AG04450 (cell line): ENCODE results near the gene PIWIL1. TPM values are rescaled to one million over a fixed set of nuclear protein-coding genes. Genes with fewer than 3 reads are reported as not detected.

Experiments
- CTCF ChIA-PET: fragments of 300-600, 350-600 bp; formaldehyde crosslinking; extraction: SDS; loops from one replicate; lab custom pipeline; 2022; ENCODE audit warnings: antibody characterized with exemption, inconsistent platforms; lab: Charles Lee
- POLR2A ChIA-PET: fragments of 350-600 bp; formaldehyde crosslinking; extraction: SDS; loops from one replicate; lab custom pipeline; 2021; ENCODE audit warnings: antibody characterized with exemption, inconsistent platforms; lab: Yijun Ruan, JAX
- DNase-seq: peaks from one replicate; pipeline ENCODE4 v3.0.0-alpha.2; 2011; ENCODE audit warnings: low read depth, low spot score
- H3K27ac ChIP-seq: one replicate; pipeline ENCODE4 v1.5.1; 2012; ENCODE audit warnings: low read depth, low read length, control low read depth
- H3K27me3 ChIP-seq: one replicate; pipeline ENCODE4 v1.6.0; 2012; ENCODE audit warnings: low read length; ENCODE audit not compliant: control insufficient read depth, insufficient read depth
- H3K4me3 ChIP-seq: 2 replicates; pipeline ENCODE4 v1.5.1; 2011; ENCODE audit warnings: mild to moderate bottlenecking, low read depth, low read length, control low read depth
- H3K9me3 ChIP-seq: 2 replicates; pipeline ENCODE4 v1.5.1; 2012; ENCODE audit warnings: low read length; ENCODE audit not compliant: control insufficient read depth, insufficient read depth
- polyA plus RNA-seq: library from polyadenylated mRNA; depleted of rRNA; stranded (reverse); fragments of >200 nt; gene quantifications from 2 replicates; pipeline ENCODE4 v1.2.3, GENCODE V29; 2011
- TF ChIP-seq, protein P1 (sequence below): IDR thresholded peaks from 2 replicates; pipeline ENCODE4 v1.5.1; 2011; ENCODE audit warnings: low read depth, low read length, control low read depth, inconsistent platforms

The PIWIL1 gene
- polyA plus RNA-seq, 1 experiment = not detected

DNA sequence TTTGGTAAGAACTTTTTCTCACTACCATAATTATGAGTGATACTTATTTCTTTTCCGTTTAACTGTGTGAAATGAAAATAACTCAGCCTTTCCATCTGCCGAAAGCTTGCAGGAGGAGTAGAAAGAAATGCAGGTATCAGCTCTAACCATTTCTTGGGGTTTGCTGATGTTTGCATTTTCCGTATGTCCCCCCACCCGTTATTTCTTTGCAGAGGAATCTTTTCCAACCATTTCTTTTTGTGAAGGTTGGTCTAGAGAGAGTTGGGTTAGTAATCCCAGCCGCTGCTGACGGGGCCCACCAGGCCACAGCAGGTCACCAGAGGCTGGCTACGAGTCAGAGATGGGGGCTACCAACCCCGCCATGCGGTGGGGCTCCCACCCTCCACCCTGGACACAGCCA is 7.0 kb upstream of the PIWIL1 start:
- Histone ChIP-seq H3K9me3 (peaks cover 34% of the 10 kb centered on the region), H3K27ac (no peak overlapping the region), H3K27me3 (no peaks in the 10 kb centered on the region), H3K4me3 (no peak overlapping the region)
- DNase-seq = no peak
- CTCF ChIA-PET = no interaction called here
- POLR2A ChIA-PET = no interaction called here
- TF ChIP-seq, protein P1, sequence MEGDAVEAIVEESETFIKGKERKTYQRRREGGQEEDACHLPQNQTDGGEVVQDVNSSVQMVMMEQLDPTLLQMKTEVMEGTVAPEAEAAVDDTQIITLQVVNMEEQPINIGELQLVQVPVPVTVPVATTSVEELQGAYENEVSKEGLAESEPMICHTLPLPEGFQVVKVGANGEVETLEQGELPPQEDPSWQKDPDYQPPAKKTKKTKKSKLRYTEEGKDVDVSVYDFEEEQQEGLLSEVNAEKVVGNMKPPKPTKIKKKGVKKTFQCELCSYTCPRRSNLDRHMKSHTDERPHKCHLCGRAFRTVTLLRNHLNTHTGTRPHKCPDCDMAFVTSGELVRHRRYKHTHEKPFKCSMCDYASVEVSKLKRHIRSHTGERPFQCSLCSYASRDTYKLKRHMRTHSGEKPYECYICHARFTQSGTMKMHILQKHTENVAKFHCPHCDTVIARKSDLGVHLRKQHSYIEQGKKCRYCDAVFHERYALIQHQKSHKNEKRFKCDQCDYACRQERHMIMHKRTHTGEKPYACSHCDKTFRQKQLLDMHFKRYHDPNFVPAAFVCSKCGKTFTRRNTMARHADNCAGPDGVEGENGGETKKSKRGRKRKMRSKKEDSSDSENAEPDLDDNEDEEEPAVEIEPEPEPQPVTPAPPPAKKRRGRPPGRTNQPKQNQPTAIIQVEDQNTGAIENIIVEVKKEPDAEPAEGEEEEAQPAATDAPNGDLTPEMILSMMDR = no peak

DNA sequence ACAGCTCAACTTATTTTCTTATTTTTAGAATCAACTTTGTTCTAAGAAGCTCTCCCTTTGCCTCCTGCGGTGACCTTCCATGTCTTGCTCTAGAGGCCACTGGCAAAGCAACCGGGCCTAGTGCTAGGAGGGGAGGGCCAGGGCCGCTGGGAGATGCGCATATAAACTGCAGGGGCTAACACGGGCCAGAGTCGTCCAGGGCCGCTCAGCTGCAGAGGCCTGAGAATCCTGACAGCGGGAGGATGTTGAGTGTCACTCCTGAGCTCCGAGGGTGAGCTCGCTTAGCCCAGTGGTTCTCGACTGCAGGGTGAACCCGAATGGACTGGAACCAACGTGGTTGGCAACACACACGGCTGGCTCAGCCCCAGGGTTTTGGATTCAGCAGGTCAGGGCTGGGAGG is 6.5 kb upstream of the PIWIL1 start:
- no peak for DNase-seq
- H3K27me3 ChIP-seq = no peaks in the 10 kb centered on the region
- ChIA-PET POLR2A (no interaction called here), CTCF (no interaction called here)
- TF ChIP-seq, protein P1 = no peak
- H3K27ac ChIP-seq = no peak overlapping the region
- H3K9me3 ChIP-seq = peaks cover 38% of the 10 kb centered on the region
- no peak overlapping the region for H3K4me3 ChIP-seq

DNA sequence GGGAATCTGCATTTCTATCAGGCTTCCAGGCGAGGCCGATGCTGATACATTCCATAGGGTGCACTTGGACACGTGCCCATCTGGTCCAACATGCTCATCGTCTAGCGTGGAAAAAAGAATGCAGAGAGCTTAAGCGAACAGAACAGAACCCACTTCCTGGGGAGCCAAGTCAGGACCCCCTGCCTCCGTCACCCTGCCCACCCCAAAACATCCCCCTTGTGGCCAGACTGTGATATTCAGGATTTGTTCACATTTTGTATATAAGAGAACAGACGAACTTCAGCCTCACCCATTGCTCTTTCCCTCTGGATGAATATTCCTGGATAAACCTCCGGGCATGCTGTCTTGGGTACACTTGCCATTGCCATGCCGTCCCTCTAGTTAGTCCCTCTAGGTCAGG is 4.3 kb upstream of the PIWIL1 start:
- DNase-seq = no peak
- CTCF ChIA-PET = no interaction called here
- no peak overlapping the region for H3K27ac ChIP-seq
- no peaks in the 10 kb centered on the region for H3K27me3 ChIP-seq
- POLR2A ChIA-PET = no interaction called here
- TF ChIP-seq, protein P1 = no peak
- H3K9me3 ChIP-seq = peaks cover 53% of the 10 kb centered on the region
- H3K4me3 ChIP-seq = no peak overlapping the region

DNA sequence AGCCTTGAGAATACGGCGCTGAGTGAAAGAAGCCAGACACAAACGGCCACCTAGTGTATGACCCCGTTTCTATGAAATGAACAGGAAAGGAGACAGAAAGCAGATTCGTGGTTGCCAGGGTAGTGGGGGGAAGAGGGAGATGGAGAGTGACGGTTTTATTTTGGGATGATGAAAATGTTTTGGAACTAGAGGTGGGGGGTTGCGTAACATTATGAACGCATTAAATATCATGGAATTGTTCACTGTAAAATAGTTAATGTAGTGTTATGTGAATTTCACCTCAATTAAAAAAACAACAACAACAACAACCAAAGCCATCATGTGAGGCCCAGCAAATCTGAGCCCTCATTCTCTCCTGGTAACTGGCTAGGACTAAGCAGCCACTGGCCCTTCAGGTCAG is 3.3 kb upstream of the PIWIL1 start:
- CTCF ChIA-PET = no interaction called here
- POLR2A ChIA-PET = no interaction called here
- TF ChIP-seq, protein P1 = no peak
- no peak for DNase-seq
- peaks cover 57% of the 10 kb centered on the region for H3K9me3 ChIP-seq
- H3K27me3 ChIP-seq = no peaks in the 10 kb centered on the region
- no peak overlapping the region for H3K27ac ChIP-seq
- H3K4me3 ChIP-seq = no peak overlapping the region

DNA sequence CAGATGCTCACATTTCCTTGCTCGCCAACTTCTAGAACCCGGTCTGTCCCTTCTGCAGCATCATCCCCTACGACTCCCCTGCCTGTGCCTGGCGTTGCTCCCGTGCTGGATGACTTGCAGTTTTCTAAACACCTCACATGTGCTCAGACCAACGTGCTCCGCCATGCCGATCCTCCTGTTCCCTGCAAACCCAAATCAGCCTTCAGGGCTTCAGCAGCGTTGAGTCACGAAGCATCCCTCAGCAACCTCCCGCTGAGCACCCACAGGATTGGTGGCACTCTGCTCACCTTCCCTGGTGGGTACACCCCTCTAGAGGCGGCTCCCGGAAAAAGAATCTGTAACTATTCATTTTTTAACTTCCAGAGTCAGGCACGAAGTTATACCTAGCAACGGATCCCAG is 2.8 kb upstream of the PIWIL1 start:
- TF ChIP-seq, protein P1 = no peak
- CTCF ChIA-PET = no interaction called here
- DNase-seq = no peak
- peaks cover 61% of the 10 kb centered on the region for H3K9me3 ChIP-seq
- no peak overlapping the region for H3K27ac ChIP-seq
- H3K4me3 ChIP-seq = no peak overlapping the region
- no peaks in the 10 kb centered on the region for H3K27me3 ChIP-seq
- POLR2A ChIA-PET = no interaction called here
